Endodermal cell (in vitro differentiated cells): ENCODE data around the gene NFAM1. TPM values are rescaled to one million over a fixed set of nuclear protein-coding genes. Genes with fewer than 3 reads are reported as not detected.

ENCODE experiments used
- DNase-seq: peaks from one replicate; pipeline ENCODE4 v3.0.0-alpha.2; 2017
- H3K27ac ChIP-seq: 2 replicates; pipeline ENCODE4 v1.5.1; 2013; ENCODE audit warnings: mild to moderate bottlenecking, low read depth, low read length, moderate library complexity
- H3K27me3 ChIP-seq: 2 replicates; pipeline ENCODE4 v1.6.1; 2013; ENCODE audit warnings: mild to moderate bottlenecking, low read length, moderate library complexity; ENCODE audit not compliant: insufficient read depth, control insufficient read depth, poor library complexity, severe bottlenecking
- H3K36me3 ChIP-seq: 2 replicates; pipeline ENCODE4 v1.7.0; 2013; ENCODE audit warnings: mild to moderate bottlenecking, low read length, moderate library complexity; ENCODE audit not compliant: control insufficient read depth, insufficient read depth
- H3K4me1 ChIP-seq: one replicate; pipeline ENCODE4 v1.7.0; 2013; ENCODE audit warnings: low read length; ENCODE audit not compliant: control insufficient read depth, insufficient read depth
- H3K4me3 ChIP-seq: 2 replicates; pipeline ENCODE4 v1.5.1; 2013; ENCODE audit warnings: mild to moderate bottlenecking, low read length, moderate library complexity
- H3K9ac ChIP-seq: 2 replicates; pipeline ENCODE4 v1.6.1; 2013; ENCODE audit warnings: mild to moderate bottlenecking, low read length, moderate library complexity; ENCODE audit not compliant: poor library complexity, severe bottlenecking; ENCODE audit errors: extremely low read depth
- H3K9me3 ChIP-seq: 2 replicates; pipeline ENCODE4 v1.6.1; 2013; ENCODE audit warnings: mild to moderate bottlenecking, low read length, moderate library complexity; ENCODE audit not compliant: control insufficient read depth
- H3K27ac Mint-ChIP-seq: 2 replicates; pipeline ENCODE4 v1.8.0; 2020; ENCODE audit warnings: mixed read lengths
- H3K27me3 Mint-ChIP-seq: 2 replicates; pipeline ENCODE4 v1.8.0; 2021; ENCODE audit warnings: mild to moderate bottlenecking, mixed read lengths; ENCODE audit not compliant: insufficient read depth
- H3K36me3 Mint-ChIP-seq: 2 replicates; pipeline ENCODE4 v1.8.0; 2020; ENCODE audit warnings: low read depth, mixed read lengths
- H3K4me1 Mint-ChIP-seq: 2 replicates; pipeline ENCODE4 v1.8.0; 2020; ENCODE audit warnings: mixed read lengths
- H3K4me3 Mint-ChIP-seq: 2 replicates; pipeline ENCODE4 v1.8.0; 2020; ENCODE audit warnings: mild to moderate bottlenecking, moderate library complexity, mixed read lengths
- H3K9me3 Mint-ChIP-seq: 2 replicates; pipeline ENCODE4 v1.8.0; 2020; ENCODE audit warnings: mild to moderate bottlenecking, mixed read lengths
- CTCF ChIP-seq: fragments of 200-600 bp; sonication (generic); conservative IDR thresholded peaks from 2 replicates; pipeline ENCODE4 v1.5.0; 2021; ENCODE audit warnings: antibody characterized with exemption, mild to moderate bottlenecking
- WGBS, 2 experiments: methylation state at CpG; one replicate each; pipeline versions ENCODE4 v1.1.5 to v1.1.7; 2013; ENCODE audit warnings: missing lambda C conversion rate in 2 of 2, mixed read lengths in 1 of 2; ENCODE audit not compliant: insufficient coverage in 1 of 2, insufficient read length in 1 of 2; 5-methylcytosine and 5-hydroxymethylcytosine counted together
- total RNA-seq, 2 donors: library from RNA; stranded (reverse); fragmentation: NEBNext Ultra II Directional in 1 of 2; extraction: Animal tissue kit (Norgen Biotek cat#: 25700) in 1 of 2; gene quantifications; 2 replicates in 1 of 2; 3 replicates in 1 of 2; pipeline ENCODE4 v1.2.1, GENCODE V29; 2021

The NFAM1 gene
- total RNA-seq, 2 donors from 2014 or later = 0.92 to 1.1 TPM

GRCh38 chr22:42338479-42338878, 93.7 kb downstream of the NFAM1 start:
- no peaks in the 10 kb centered on the region for H3K4me1 ChIP-seq
- Mint-ChIP-seq H3K9me3 (no peaks in the 10 kb centered on the region), H3K27ac (no peak overlapping the region), H3K36me3 (no peaks in the 10 kb centered on the region), H3K4me3 (no peak overlapping the region), H3K27me3 (no peaks in the 10 kb centered on the region), H3K4me1 (peaks cover 16% of the 10 kb centered on the region)
- no peaks in the 10 kb centered on the region for H3K27me3 ChIP-seq
- 85 to 90% methylated on average over 20 to 21 of the region's 21 CpGs for WGBS, 2 experiments
- H3K36me3 ChIP-seq = no peaks in the 10 kb centered on the region
- no peak overlapping the region for H3K9ac ChIP-seq
- TF ChIP-seq CTCF = no peak
- H3K27ac ChIP-seq = no peak overlapping the region
- DNase-seq = no peak
- no peaks in the 10 kb centered on the region for H3K9me3 ChIP-seq
- no peak overlapping the region for H3K4me3 ChIP-seq

GRCh38 chr22:42337356-42337755, 94.8 kb downstream of the NFAM1 start:
- H3K36me3 Mint-ChIP-seq = no peaks in the 10 kb centered on the region
- DNase-seq = no peak
- no peaks in the 10 kb centered on the region for H3K27me3 ChIP-seq
- H3K4me1 Mint-ChIP-seq = peaks cover 16% of the 10 kb centered on the region
- H3K9me3 ChIP-seq = no peaks in the 10 kb centered on the region
- H3K4me1 ChIP-seq = no peaks in the 10 kb centered on the region
- H3K36me3 ChIP-seq = no peaks in the 10 kb centered on the region
- H3K27ac ChIP-seq = no peak overlapping the region
- no peak for TF ChIP-seq CTCF
- no peaks in the 10 kb centered on the region for H3K9me3 Mint-ChIP-seq
- H3K27me3 Mint-ChIP-seq = no peaks in the 10 kb centered on the region
- H3K27ac Mint-ChIP-seq = no peak overlapping the region
- H3K4me3 ChIP-seq = no peak overlapping the region
- H3K4me3 Mint-ChIP-seq = no peak overlapping the region
- H3K9ac ChIP-seq = no peak overlapping the region

DNA sequence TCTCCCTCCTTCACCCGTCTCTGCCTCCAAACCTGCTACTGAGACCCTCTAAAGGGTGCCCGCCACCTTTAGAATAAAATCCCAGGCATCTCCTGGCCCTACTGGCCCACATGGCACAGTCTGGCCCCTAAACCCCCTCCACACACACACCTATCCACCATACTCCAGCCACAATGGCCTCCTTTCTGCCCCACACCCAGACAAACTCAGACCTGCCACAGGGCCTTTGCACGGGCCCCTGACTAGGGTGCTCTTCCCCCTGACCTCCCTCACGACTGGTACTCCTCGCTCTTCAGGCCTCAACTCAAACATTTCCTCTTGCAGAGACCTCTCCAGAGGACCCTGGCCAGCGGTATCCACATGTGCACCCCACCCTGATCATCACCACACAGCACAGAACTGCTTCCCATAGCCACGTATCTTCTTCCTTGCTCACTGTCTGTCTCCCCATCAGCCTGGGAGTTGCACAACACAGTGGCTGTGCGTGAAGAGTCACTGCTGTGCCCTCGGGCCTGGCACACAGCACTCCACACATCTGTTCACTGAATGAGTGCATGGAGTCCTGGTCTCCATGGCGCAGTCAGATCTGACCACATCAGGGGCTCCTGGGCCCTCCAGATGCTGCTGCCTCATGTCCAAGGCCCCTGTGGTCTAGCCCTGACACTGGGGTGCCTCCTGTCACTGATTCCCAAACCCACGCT, 95.5 kb downstream of the NFAM1 start:
- Mint-ChIP-seq H3K4me3 (no peak overlapping the region), H3K9me3 (no peaks in the 10 kb centered on the region), H3K27ac (no peak overlapping the region), H3K4me1 (peaks cover 16% of the 10 kb centered on the region), H3K27me3 (no peaks in the 10 kb centered on the region), H3K36me3 (no peaks in the 10 kb centered on the region)
- DNase-seq = no peak
- H3K27me3 ChIP-seq = no peaks in the 10 kb centered on the region
- 93 to 96% methylated on average over 9 to 11 of the region's 11 CpGs for WGBS, 2 experiments
- H3K9ac ChIP-seq = no peak overlapping the region
- no peaks in the 10 kb centered on the region for H3K4me1 ChIP-seq
- no peak overlapping the region for H3K4me3 ChIP-seq
- no peak for TF ChIP-seq CTCF
- no peak overlapping the region for H3K27ac ChIP-seq
- H3K9me3 ChIP-seq = no peaks in the 10 kb centered on the region
- no peaks in the 10 kb centered on the region for H3K36me3 ChIP-seq
